ENCODE data around the gene TMEM258. TPM values are rescaled to one million over a fixed set of nuclear protein-coding genes. Genes with fewer than 3 reads are reported as not detected.

The TMEM258 gene
- total RNA-seq, 1 donor from 2014 or later, result 71.4 TPM

DNA sequence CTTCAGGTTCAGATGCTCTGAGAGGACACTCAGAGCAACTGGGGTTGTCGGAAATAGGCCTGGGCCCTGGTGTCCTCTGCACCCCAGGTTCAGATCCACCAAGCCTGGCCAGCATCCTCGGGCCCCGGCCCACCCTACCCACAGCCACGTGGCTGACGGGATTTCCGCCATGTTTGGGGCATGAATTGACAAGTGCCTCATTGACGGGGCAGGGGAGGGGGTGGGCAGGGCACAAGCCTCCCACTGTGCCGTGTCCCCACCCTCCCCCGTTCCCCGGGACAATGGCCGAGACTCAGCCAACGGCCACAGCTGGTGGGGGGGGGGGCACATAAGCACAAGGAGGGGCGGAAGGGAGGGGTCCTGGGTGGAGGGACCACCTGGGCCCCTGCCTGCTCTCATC, 31.5 kb downstream of the TMEM258 start:
- Mint-ChIP-seq H3K4me3 (no peak overlapping the region), H3K4me1 (peaks cover 15% of the 10 kb centered on the region), H3K9me3 (no peaks in the 10 kb centered on the region), H3K27ac (no peak overlapping the region), H3K27me3 (ENCODE audit: insufficient read depth, low read depth) (peaks cover 6% of the 10 kb centered on the region), H3K36me3 (no peaks in the 10 kb centered on the region)
- no peaks in the 10 kb centered on the region for H3K36me3 ChIP-seq
- no peak for DNase-seq (ENCODE audit: low spot score)
- peaks cover 19% of the 10 kb centered on the region for H3K4me1 ChIP-seq
- peaks cover 2% of the 10 kb centered on the region for H3F3A ChIP-seq (ENCODE audit: low read depth)
- TF ChIP-seq, protein P1, sequence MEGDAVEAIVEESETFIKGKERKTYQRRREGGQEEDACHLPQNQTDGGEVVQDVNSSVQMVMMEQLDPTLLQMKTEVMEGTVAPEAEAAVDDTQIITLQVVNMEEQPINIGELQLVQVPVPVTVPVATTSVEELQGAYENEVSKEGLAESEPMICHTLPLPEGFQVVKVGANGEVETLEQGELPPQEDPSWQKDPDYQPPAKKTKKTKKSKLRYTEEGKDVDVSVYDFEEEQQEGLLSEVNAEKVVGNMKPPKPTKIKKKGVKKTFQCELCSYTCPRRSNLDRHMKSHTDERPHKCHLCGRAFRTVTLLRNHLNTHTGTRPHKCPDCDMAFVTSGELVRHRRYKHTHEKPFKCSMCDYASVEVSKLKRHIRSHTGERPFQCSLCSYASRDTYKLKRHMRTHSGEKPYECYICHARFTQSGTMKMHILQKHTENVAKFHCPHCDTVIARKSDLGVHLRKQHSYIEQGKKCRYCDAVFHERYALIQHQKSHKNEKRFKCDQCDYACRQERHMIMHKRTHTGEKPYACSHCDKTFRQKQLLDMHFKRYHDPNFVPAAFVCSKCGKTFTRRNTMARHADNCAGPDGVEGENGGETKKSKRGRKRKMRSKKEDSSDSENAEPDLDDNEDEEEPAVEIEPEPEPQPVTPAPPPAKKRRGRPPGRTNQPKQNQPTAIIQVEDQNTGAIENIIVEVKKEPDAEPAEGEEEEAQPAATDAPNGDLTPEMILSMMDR (IDR thresholded peaks at IDR 0.05), result no peak
- no peak overlapping the region for H3K4me2 ChIP-seq
- no peaks in the 10 kb centered on the region for H3K27me3 ChIP-seq
- H3K79me2 ChIP-seq (ENCODE audit: low read depth), result no peaks in the 10 kb centered on the region
- no peak overlapping the region for H2AFZ ChIP-seq (replicated peaks)
- H4K20me1 ChIP-seq (ENCODE audit: low read depth), result no peaks in the 10 kb centered on the region
- no peak overlapping the region for H3K27ac ChIP-seq
- H3K9me3 ChIP-seq (ENCODE audit: low read depth), result no peaks in the 10 kb centered on the region
- no peak overlapping the region for H3K4me3 ChIP-seq
- no peak overlapping the region for H3K9ac ChIP-seq

DNA sequence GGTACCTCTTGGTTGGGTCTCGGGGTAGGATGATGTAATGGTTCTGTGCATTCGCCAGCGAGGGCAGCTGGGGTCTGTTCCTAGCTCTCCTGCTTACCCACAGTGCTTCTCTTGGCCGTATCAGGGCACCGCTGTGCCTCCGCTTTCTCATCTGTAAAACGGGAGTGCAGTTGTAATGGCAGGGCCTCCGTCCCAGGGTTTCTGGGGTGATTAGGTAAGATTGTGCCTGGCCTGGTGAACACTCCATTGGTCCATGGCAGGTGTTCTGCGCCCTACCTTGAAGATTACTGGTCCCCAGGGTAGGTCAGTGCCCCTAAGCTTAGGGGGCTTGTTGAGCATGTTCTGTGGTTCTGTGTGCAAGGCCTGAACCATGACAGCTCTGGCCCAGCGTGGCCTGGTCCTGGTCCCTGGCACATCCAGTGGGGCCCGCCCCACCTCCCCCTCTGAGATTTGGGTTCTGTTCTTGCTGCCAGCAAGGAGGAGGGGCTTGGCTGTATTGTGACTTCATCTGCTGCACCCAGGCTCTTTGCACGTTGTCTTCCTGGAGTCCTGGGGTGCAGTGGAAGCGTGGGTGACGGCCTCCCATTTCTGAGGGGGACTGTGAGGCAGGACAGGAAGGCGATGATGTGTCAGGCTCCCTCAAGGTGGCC, 35.1 kb downstream of the TMEM258 start:
- H2AFZ ChIP-seq (replicated peaks), result no peak overlapping the region
- TF ChIP-seq EZH2 (IDR thresholded peaks at IDR 0.05) (no peak), EZH2phosphoT487 (IDR thresholded peaks at IDR 0.05) (no peak)
- TF ChIP-seq, protein P1 (IDR thresholded peaks at IDR 0.05), result no peak
- H3K27ac Mint-ChIP-seq, result peak overlapping the region; percentile 72
- no peaks in the 10 kb centered on the region for H3K79me2 ChIP-seq (ENCODE audit: low read depth)
- peaks cover 22% of the 10 kb centered on the region for H3K4me1 Mint-ChIP-seq
- peaks cover 17% of the 10 kb centered on the region for H3K4me1 ChIP-seq
- peaks cover 18% of the 10 kb centered on the region for H3K27me3 ChIP-seq
- H3K4me3 ChIP-seq, result no peak overlapping the region
- H3K27me3 Mint-ChIP-seq (ENCODE audit: insufficient read depth, low read depth), result peaks cover 17% of the 10 kb centered on the region
- no peaks in the 10 kb centered on the region for H3K9me3 Mint-ChIP-seq
- H3F3A ChIP-seq (ENCODE audit: low read depth), result peaks cover 2% of the 10 kb centered on the region
- no peak overlapping the region for H3K9ac ChIP-seq
- H3K4me3 Mint-ChIP-seq, result peak overlapping the region; percentile 56
- H3K27ac ChIP-seq, result no peak overlapping the region
- H3K4me2 ChIP-seq, result no peak overlapping the region
- H3K36me3 ChIP-seq, result no peaks in the 10 kb centered on the region
- no peaks in the 10 kb centered on the region for H3K9me3 ChIP-seq (ENCODE audit: low read depth)
- DNase-seq (ENCODE audit: low spot score), result no peak
- no peaks in the 10 kb centered on the region for H3K36me3 Mint-ChIP-seq
- H4K20me1 ChIP-seq (ENCODE audit: low read depth), result no peaks in the 10 kb centered on the region

DNA sequence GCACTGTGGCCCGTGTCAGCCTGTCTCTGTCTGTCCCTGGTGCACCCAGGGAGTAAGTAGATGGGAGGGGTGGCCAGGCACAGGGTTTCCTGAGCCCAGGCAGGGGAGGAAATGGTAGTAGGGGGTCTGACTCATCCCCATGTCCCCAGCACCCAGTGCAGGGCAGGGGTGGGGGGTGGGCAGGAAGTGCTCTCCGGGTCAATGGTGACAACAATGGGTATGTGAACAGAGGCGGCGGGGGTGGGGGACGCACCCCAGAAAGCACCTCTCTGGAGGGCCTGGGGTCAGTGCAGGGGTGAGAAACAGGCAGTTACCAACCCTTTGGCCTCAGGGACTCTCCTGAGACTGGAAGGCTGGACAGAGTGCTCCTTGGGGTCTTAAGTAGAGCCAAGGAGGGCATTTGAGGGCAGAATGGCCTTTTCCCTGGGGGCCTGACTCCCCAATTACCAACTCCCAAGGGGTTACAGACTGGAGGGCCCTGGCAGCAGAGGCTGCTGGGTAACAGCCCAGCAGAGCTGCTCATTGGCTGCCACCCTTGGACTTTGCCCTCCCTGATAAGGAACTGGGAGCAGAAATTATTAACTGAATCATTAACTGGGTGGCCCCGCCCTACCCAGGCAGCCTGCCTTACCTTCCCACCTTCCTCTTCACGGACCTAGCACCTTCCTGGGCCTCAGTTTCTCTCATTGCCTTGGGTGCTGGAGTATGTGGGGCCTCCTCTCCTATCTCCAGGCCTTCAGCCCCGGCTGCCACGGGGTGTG, 35.8 kb downstream of the TMEM258 start:
- Histone ChIP-seq H3K9ac (no peak overlapping the region), H3K27ac (no peak overlapping the region), H3K36me3 (no peaks in the 10 kb centered on the region), H3K79me2 (ENCODE audit: low read depth) (no peaks in the 10 kb centered on the region), H3K4me3 (no peak overlapping the region), H3K4me2 (no peak overlapping the region), H3K9me3 (ENCODE audit: low read depth) (no peaks in the 10 kb centered on the region), H3K4me1 (peaks cover 10% of the 10 kb centered on the region), H3K27me3 (peaks cover 24% of the 10 kb centered on the region), H2AFZ (replicated peaks) (no peak overlapping the region), H3F3A (ENCODE audit: low read depth) (peaks cover 2% of the 10 kb centered on the region), H4K20me1 (ENCODE audit: low read depth) (no peaks in the 10 kb centered on the region)
- Mint-ChIP-seq H3K27me3 (ENCODE audit: insufficient read depth, low read depth) (peaks cover 19% of the 10 kb centered on the region), H3K36me3 (no peaks in the 10 kb centered on the region), H3K9me3 (no peaks in the 10 kb centered on the region), H3K4me1 (peaks cover 19% of the 10 kb centered on the region), H3K27ac (peak overlapping the region; percentile 51), H3K4me3 (no peak overlapping the region)
- DNase-seq (ENCODE audit: low spot score), result no peak
- TF ChIP-seq EZH2 (IDR thresholded peaks at IDR 0.05) (no peak), EZH2phosphoT487 (IDR thresholded peaks at IDR 0.05) (no peak)
- TF ChIP-seq, protein P1 (IDR thresholded peaks at IDR 0.05), result no peak

Measured in neural progenitor cell (in vitro differentiated cells).